GM23338 (cell line): Measurements from ENCODE around the gene ARL6IP1. TPM values are rescaled to one million over a fixed set of nuclear protein-coding genes. Genes with fewer than 3 reads are reported as not detected.

Source experiments
- ATAC-seq: fragments of 200-7000 bp; cut with Tn5 transposase; 3 replicates; pipeline ENCODE4 v1.9.1; 2020
- DNase-seq: peaks from one replicate; pipeline ENCODE4 v3.0.0-alpha.2; 2015; ENCODE audit warnings: low spot score
- H2AFZ ChIP-seq: fragments of 200-600 bp; sonication (generic); 2 replicates; pipeline ENCODE4 v1.8.0; 2016; ENCODE audit warnings: antibody characterized with exemption, mild to moderate bottlenecking, moderate library complexity
- H3F3A ChIP-seq: fragments of 200-600 bp; sonication (generic); replicated peaks from 2 replicates; pipeline ENCODE4 v1.8.0; 2017; ENCODE audit warnings: antibody characterized with exemption, mixed run types, low read depth
- H3K27ac ChIP-seq: fragments of 200-600 bp; sonication (generic); 2 replicates; pipeline ENCODE4 v1.6.1; 2016; ENCODE audit warnings: low read depth
- H3K27me3 ChIP-seq: fragments of 200-600 bp; sonication (generic); 2 replicates; pipeline ENCODE4 v1.8.0; 2016; ENCODE audit warnings: mild to moderate bottlenecking, mixed run types, moderate library complexity; ENCODE audit not compliant: insufficient read depth
- H3K36me3 ChIP-seq: fragments of 200-600 bp; sonication (generic); 2 replicates; pipeline ENCODE4 v1.8.0; 2016; ENCODE audit warnings: mild to moderate bottlenecking; ENCODE audit not compliant: insufficient read depth
- H3K4me1 ChIP-seq: fragments of 200-600 bp; sonication (generic); 2 replicates; pipeline ENCODE4 v1.8.0; 2016; ENCODE audit warnings: mild to moderate bottlenecking, moderate library complexity; ENCODE audit not compliant: insufficient read depth
- H3K4me2 ChIP-seq: fragments of 200-600 bp; sonication (generic); 2 replicates; pipeline ENCODE4 v1.7.1; 2017; ENCODE audit warnings: mixed run types
- H3K4me3 ChIP-seq: fragments of 200-600 bp; sonication (generic); 2 replicates; pipeline ENCODE4 v1.6.1; 2016; ENCODE audit warnings: mixed run types
- H3K79me2 ChIP-seq: fragments of 200-600 bp; sonication (generic); replicated peaks from 2 replicates; pipeline ENCODE4 v1.8.0; 2017; ENCODE audit warnings: mild to moderate bottlenecking; ENCODE audit not compliant: insufficient read depth
- H3K9me2 ChIP-seq: fragments of 200-600 bp; sonication (generic); 2 replicates; pipeline ENCODE4 v1.8.0; 2017; ENCODE audit not compliant: insufficient read depth
- H4K20me1 ChIP-seq: fragments of 200-600 bp; sonication (generic); replicated peaks from 2 replicates; pipeline ENCODE4 v1.8.0; 2017; ENCODE audit warnings: mild to moderate bottlenecking; ENCODE audit not compliant: insufficient read depth
- H3K27ac Mint-ChIP-seq: 2 replicates; pipeline ENCODE4 v1.8.0; 2020; ENCODE audit warnings: inconsistent platforms, mild to moderate bottlenecking, moderate library complexity, mixed read lengths
- H3K27me3 Mint-ChIP-seq: 3 replicates; pipeline ENCODE4 v1.8.0; 2022; ENCODE audit warnings: low read depth, mild to moderate bottlenecking, moderate library complexity, mixed read lengths, inconsistent platforms; ENCODE audit not compliant: insufficient read depth, poor library complexity
- H3K36me3 Mint-ChIP-seq: 3 replicates; pipeline ENCODE4 v1.8.0; 2021; ENCODE audit warnings: low read depth, mild to moderate bottlenecking, inconsistent platforms, moderate library complexity, mixed read lengths
- H3K4me1 Mint-ChIP-seq: 3 replicates; pipeline ENCODE4 v1.8.0; 2020; ENCODE audit warnings: mild to moderate bottlenecking, inconsistent platforms, mixed read lengths
- H3K4me3 Mint-ChIP-seq: 3 replicates; pipeline ENCODE4 v1.8.0; 2021; ENCODE audit warnings: moderate library complexity, mild to moderate bottlenecking, inconsistent platforms, mixed read lengths
- H3K9me3 Mint-ChIP-seq: 3 replicates; pipeline ENCODE4 v1.8.0; 2020; ENCODE audit warnings: moderate library complexity, mild to moderate bottlenecking, inconsistent platforms, mixed read lengths
- EZH2phosphoT487 ChIP-seq: fragments of 200-600 bp; sonication (generic); IDR thresholded peaks from one replicate; pipeline ENCODE4 v1.8.1; 2018; ENCODE audit warnings: antibody characterized with exemption; ENCODE audit not compliant: unreplicated experiment
- JUNB ChIP-seq: IDR thresholded peaks from one replicate; pipeline ENCODE4 v1.6.1; 2016; ENCODE audit warnings: antibody characterized with exemption; ENCODE audit not compliant: unreplicated experiment
- POLR2AphosphoS5 ChIP-seq: IDR thresholded peaks from 2 replicates; pipeline ENCODE4 v1.6.1; 2016; ENCODE audit warnings: antibody characterized with exemption, low read depth
- ZNF462 ChIP-seq: fragments of 250-450 bp; sonication (Bioruptor Pico); IDR thresholded peaks from 2 replicates; pipeline ENCODE4 v1.5.0; 2020; ENCODE audit warnings: mild to moderate bottlenecking, moderate library complexity
- polyA plus RNA-seq: library from polyadenylated mRNA; unstranded; fragments of >200 nt; fragmentation: Nextera tagmentation; extraction: Ambion mirVana; gene quantifications from 2 replicates; pipeline ENCODE4 v1.2.1, GENCODE V29; 2016
- total RNA-seq: library from RNA; depleted of rRNA; stranded (reverse); fragments of >200 nt; shearing (Covaris generic); gene quantifications from 2 replicates; pipeline ENCODE4 v1.2.3, GENCODE V29; 2014
- TF ChIP-seq, protein P1 (sequence below): IDR thresholded peaks from 2 replicates; pipeline ENCODE4 v1.6.1; 2016; ENCODE audit warnings: antibody characterized with exemption
- TF ChIP-seq, protein P2 (sequence below): IDR thresholded peaks from one replicate; pipeline ENCODE4 v1.6.1; 2018; ENCODE audit warnings: antibody characterized with exemption; ENCODE audit not compliant: unreplicated experiment

Gene ARL6IP1
- total and polyA plus RNA-seq, 2 experiments from 2014 or later, result 192 to 250 TPM

DNA sequence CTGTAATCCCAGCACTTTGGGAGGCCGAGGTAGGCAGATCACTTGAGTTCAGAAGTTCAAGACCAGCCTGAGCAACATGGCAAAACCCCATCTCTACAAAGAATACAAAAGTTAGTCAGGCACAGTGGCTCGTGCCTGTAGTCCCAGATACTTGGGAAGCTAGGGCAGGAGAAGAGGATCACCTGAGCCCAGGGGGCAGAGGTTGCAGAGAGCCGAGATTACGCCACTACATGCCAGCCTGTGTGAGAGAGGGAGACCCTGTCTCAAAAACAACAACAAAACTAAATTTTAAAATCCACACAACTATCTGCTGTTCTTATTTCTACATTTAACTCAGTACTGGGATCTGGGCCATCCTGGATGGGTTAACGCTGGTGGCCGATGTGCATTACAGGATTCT, 41.2 kb upstream of the ARL6IP1 start:
- no peaks in the 10 kb centered on the region for H3K9me2 ChIP-seq
- no peak overlapping the region for H3K27ac ChIP-seq
- H3K27me3 Mint-ChIP-seq, result peaks cover 6% of the 10 kb centered on the region
- ATAC-seq (no peak), DNase-seq (no peak)
- TF ChIP-seq, protein P1, sequence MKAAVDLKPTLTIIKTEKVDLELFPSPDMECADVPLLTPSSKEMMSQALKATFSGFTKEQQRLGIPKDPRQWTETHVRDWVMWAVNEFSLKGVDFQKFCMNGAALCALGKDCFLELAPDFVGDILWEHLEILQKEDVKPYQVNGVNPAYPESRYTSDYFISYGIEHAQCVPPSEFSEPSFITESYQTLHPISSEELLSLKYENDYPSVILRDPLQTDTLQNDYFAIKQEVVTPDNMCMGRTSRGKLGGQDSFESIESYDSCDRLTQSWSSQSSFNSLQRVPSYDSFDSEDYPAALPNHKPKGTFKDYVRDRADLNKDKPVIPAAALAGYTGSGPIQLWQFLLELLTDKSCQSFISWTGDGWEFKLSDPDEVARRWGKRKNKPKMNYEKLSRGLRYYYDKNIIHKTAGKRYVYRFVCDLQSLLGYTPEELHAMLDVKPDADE, result no peak
- TF ChIP-seq ZNF462 (CRISPR knock-in tag), result no peak
- TF ChIP-seq POLR2AphosphoS5, result no peak
- TF ChIP-seq EZH2phosphoT487, result no peak
- TF ChIP-seq, protein P2, sequence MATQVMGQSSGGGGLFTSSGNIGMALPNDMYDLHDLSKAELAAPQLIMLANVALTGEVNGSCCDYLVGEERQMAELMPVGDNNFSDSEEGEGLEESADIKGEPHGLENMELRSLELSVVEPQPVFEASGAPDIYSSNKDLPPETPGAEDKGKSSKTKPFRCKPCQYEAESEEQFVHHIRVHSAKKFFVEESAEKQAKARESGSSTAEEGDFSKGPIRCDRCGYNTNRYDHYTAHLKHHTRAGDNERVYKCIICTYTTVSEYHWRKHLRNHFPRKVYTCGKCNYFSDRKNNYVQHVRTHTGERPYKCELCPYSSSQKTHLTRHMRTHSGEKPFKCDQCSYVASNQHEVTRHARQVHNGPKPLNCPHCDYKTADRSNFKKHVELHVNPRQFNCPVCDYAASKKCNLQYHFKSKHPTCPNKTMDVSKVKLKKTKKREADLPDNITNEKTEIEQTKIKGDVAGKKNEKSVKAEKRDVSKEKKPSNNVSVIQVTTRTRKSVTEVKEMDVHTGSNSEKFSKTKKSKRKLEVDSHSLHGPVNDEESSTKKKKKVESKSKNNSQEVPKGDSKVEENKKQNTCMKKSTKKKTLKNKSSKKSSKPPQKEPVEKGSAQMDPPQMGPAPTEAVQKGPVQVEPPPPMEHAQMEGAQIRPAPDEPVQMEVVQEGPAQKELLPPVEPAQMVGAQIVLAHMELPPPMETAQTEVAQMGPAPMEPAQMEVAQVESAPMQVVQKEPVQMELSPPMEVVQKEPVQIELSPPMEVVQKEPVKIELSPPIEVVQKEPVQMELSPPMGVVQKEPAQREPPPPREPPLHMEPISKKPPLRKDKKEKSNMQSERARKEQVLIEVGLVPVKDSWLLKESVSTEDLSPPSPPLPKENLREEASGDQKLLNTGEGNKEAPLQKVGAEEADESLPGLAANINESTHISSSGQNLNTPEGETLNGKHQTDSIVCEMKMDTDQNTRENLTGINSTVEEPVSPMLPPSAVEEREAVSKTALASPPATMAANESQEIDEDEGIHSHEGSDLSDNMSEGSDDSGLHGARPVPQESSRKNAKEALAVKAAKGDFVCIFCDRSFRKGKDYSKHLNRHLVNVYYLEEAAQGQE, result no peak
- TF ChIP-seq JUNB, result no peak
- H3K4me2 ChIP-seq, result no peak overlapping the region
- H3K27ac Mint-ChIP-seq, result no peak overlapping the region
- no peak overlapping the region for H3K4me3 ChIP-seq
- no peaks in the 10 kb centered on the region; the same call in 1 of the 2 replicates for H3K4me1 ChIP-seq
- no peak overlapping the region for H2AFZ ChIP-seq
- H3K4me1 Mint-ChIP-seq, result peaks cover 10% of the 10 kb centered on the region
- peaks cover 10% of the 10 kb centered on the region for H3K79me2 ChIP-seq
- H3K9me3 Mint-ChIP-seq, result no peaks in the 10 kb centered on the region
- H3F3A ChIP-seq, result no peaks in the 10 kb centered on the region
- H3K36me3 Mint-ChIP-seq, result peaks cover 86% of the 10 kb centered on the region
- H3K36me3 ChIP-seq, result peaks cover 72% of the 10 kb centered on the region
- H3K4me3 Mint-ChIP-seq, result no peak overlapping the region
- H4K20me1 ChIP-seq, result 0 out of 2 replicates have a peak, but pooled peaks cover 9% of the 10 kb centered on the region
- H3K27me3 ChIP-seq, result no peaks in the 10 kb centered on the region
